K562 (cell line): Measurements from ENCODE around the gene PNPLA7. TPM values are rescaled to one million over a fixed set of nuclear protein-coding genes. Genes with fewer than 3 reads are reported as not detected.
A peak's percentile ranks its signal among the peaks of the same experiment; 100 is the strongest.

Experiments
- ARID2 ChIP-seq: fragments of 450-650 bp; IDR thresholded peaks from 2 replicates; pipeline ENCODE4 v1.6.1; 2017; ENCODE audit warnings: antibody characterized with exemption, mild to moderate bottlenecking
- EP300 ChIP-seq: IDR thresholded peaks from 2 replicates; pipeline ENCODE4 v1.6.1; 2012; ENCODE audit warnings: low read length, improper control_type of control experiment
- ESRRA ChIP-seq: fragments of 450-650 bp; IDR thresholded peaks from 2 replicates; pipeline ENCODE4 v1.6.1; 2014; ENCODE audit warnings: low read depth, mild to moderate bottlenecking, moderate library complexity, borderline replicate concordance
- HDAC2 ChIP-seq: fragments of 450-650 bp; IDR thresholded peaks from 2 replicates; pipeline ENCODE4 v1.6.1; 2016; ENCODE audit warnings: mild to moderate bottlenecking
- MAZ ChIP-seq, 2 experiments: fragments of 450-650 bp in 1 of 2; sonication (generic) in 1 of 2; formaldehyde crosslinking; IDR thresholded peaks in 1 of 2; conservative IDR thresholded peaks in 1 of 2; 2 replicates each; pipeline versions ENCODE4 v1.4.0 to v1.5.0; 2020; ENCODE audit warnings: mild to moderate bottlenecking in 1 of 2, missing genetic modification reagents in 1 of 2
- MGA ChIP-seq: fragments of 450-650 bp; IDR thresholded peaks from 2 replicates; pipeline ENCODE4 v1.6.1; 2016; ENCODE audit warnings: mild to moderate bottlenecking, moderate library complexity
- MITF ChIP-seq: IDR thresholded peaks from 2 replicates; pipeline ENCODE4 v1.6.1; 2014; ENCODE audit warnings: antibody characterized with exemption
- MYC ChIP-seq, 2 experiments: fragments of 250-450 bp in 1 of 2; sonication (Bioruptor Pico) in 1 of 2; IDR thresholded peaks; 2 replicates each; pipeline versions ENCODE4 v1.5.1 to v1.6.1; 2012 to 2021; ENCODE audit warnings: low read depth in 2 of 2, borderline replicate concordance in 1 of 2, improper control_type of control experiment in 1 of 2, low read length in 1 of 2, mild to moderate bottlenecking in 1 of 2, moderate library complexity in 1 of 2
- RAD21 ChIP-seq, 2 experiments: fragments of 250-450 bp in 1 of 2; fragments of 450-650 bp in 1 of 2; sonication (Bioruptor Pico) in 1 of 2; formaldehyde crosslinking in 1 of 2; IDR thresholded peaks in 1 of 2; conservative IDR thresholded peaks in 1 of 2; 2 replicates each; pipeline versions ENCODE4 v1.4.0 to v1.8.0; 2020 to 2022; ENCODE audit warnings: mild to moderate bottlenecking in 2 of 2, moderate library complexity in 1 of 2
- ZBTB2 ChIP-seq: fragments of 450-650 bp; IDR thresholded peaks from 2 replicates; pipeline ENCODE4 v1.6.1; 2016; ENCODE audit warnings: antibody characterized with exemption
- ZNF511 ChIP-seq: sonication (generic); formaldehyde crosslinking; IDR thresholded peaks from 2 replicates; pipeline ENCODE4 v1.8.0; 2022; ENCODE audit warnings: mild to moderate bottlenecking, missing genetic modification reagents
- polyA plus RNA-seq, 8 experiments: library from polyadenylated mRNA; depleted of rRNA in 4 of 8; stranded (reverse) in 5 of 8; unstranded in 3 of 8; fragments of >200 nt; fragmentation: Nextera tagmentation in 2 of 8; fragmentation: Illumina TruSeq in 1 of 8; extraction: Ambion mirVana in 2 of 8; extraction: Trizol in 1 of 8; gene quantifications; 2 replicates each; pipeline versions ENCODE4 v1.2.1 to v1.2.3, GENCODE V29; 2011 to 2014; ENCODE audit warnings: inconsistent platforms in 1 of 8, missing spikeins in 1 of 8
- total RNA-seq, 7 experiments: library from RNA; depleted of rRNA in 6 of 7; stranded (reverse); fragments of >200 nt in 6 of 7; fragmentation: Illumina TruSeq in 2 of 7; extraction: Trizol in 2 of 7; gene quantifications; 2 replicates each; pipeline versions ENCODE4 v1.2.1 to v1.2.3, GENCODE V29; 2011 to 2021; ENCODE audit warnings: low replicate concordance in 1 of 7

PNPLA7 gene
- total and polyA plus RNA-seq, 9 of the 15 experiments (the other 6 are each of a cell fraction or from before 2014, with no cell fraction given) = 0.01 to 0.85 (median 0.19) TPM; not detected in 1

GRCh38 chr9:137445275-137445807 is 104.9 kb downstream of the PNPLA7 start (continued):
- no peak for TF ChIP-seq MITF
- TF ChIP-seq EP300 = peak; percentile 19; the same call in 1 of the 2 replicates
- TF ChIP-seq MAZ (CRISPR knock-in tag; conservative IDR thresholded peaks at IDR 0.05 in 1 of 2, IDR thresholded peaks at IDR 0.05 in 1 of 2) = peak; percentile 47 to 72; a peak in 3 of 4 replicates
- peak; percentile 21; the same call in 1 of the 2 replicates for TF ChIP-seq ARID2
- TF ChIP-seq HDAC2 = no peak
- no peak for TF ChIP-seq MGA
- TF ChIP-seq ZBTB2 = peak; percentile 29; the same call in 1 of the 2 replicates
- TF ChIP-seq MYC (IDR thresholded peaks at IDR 0.05; ENCODE audit: low read depth, low read length) = 0 out of 2 replicates have a peak, but pooled peaks have one; percentile 41
- no peak for TF ChIP-seq MYC (CRISPR knock-in tag; IDR thresholded peaks at IDR 0.05; ENCODE audit: borderline replicate concordance, low read depth)
- TF ChIP-seq ESRRA = peak; percentile 20; the same call in 1 of the 2 replicates
- peak; percentile 84 to 85 for TF ChIP-seq RAD21 (CRISPR knock-in tag; conservative IDR thresholded peaks at IDR 0.05 in 1 of 2, IDR thresholded peaks at IDR 0.05 in 1 of 2)
- TF ChIP-seq ZNF511 (CRISPR knock-in tag) = 0 out of 2 replicates have a peak, but pooled peaks have one; percentile 18
